Stimulated activated naive CD8-positive, alpha-beta T cell treated with anti-CD3 and anti-CD28 coated beads, Interleukin-15, Interleukin-2, amounts not matched to agents 100 ng/mL and 50 ng/mL, for 24 hours (primary cell): ENCODE results near the gene OPA3.

ENCODE experiments used
- H3K27ac Mint-ChIP-seq: one replicate; pipeline ENCODE4 v1.8.0; 2021; ENCODE audit warnings: mild to moderate bottlenecking, mixed read lengths
- H3K27me3 Mint-ChIP-seq: one replicate; pipeline ENCODE4 v1.8.0; 2021; ENCODE audit warnings: mixed read lengths
- H3K36me3 Mint-ChIP-seq: one replicate; pipeline ENCODE4 v1.8.0; 2021; ENCODE audit warnings: low read depth, mixed read lengths
- H3K4me1 Mint-ChIP-seq: one replicate; pipeline ENCODE4 v1.8.0; 2021; ENCODE audit warnings: low read depth, mixed read lengths
- H3K4me3 Mint-ChIP-seq: one replicate; pipeline ENCODE4 v1.8.0; 2021; ENCODE audit warnings: mild to moderate bottlenecking, mixed read lengths
- H3K9me3 Mint-ChIP-seq: one replicate; pipeline ENCODE4 v1.8.0; 2021; ENCODE audit warnings: mixed read lengths

OPA3 gene

GRCh38 chr19:45607071-45608029 is 22.7 kb upstream of the OPA3 start:
- Mint-ChIP-seq H3K4me1 (peaks cover 14% of the 10 kb centered on the region), H3K36me3 (peaks cover 32% of the 10 kb centered on the region), H3K27ac (peak overlapping the region; percentile 87), H3K27me3 (peaks cover 13% of the 10 kb centered on the region), H3K9me3 (no peaks in the 10 kb centered on the region), H3K4me3 (peak overlapping the region; percentile 8)

GRCh38 chr19:45601524-45602374 is 17.1 kb upstream of the OPA3 start, which contains the start of gene GPR4:
Gene GPR4, minus strand, starts transcription at chr19:45602212. Its CDS starts 10,346 bp downstream, at chr19:45591866.
- peak within 1 kb of the TSS; percentile 13 for H3K27ac Mint-ChIP-seq
- no peaks in the 10 kb centered on the region for H3K36me3 Mint-ChIP-seq
- no peaks in the 10 kb centered on the region for H3K9me3 Mint-ChIP-seq
- peaks cover 63% of the 10 kb centered on the region for H3K27me3 Mint-ChIP-seq
- peaks cover 42% of the 10 kb centered on the region for H3K4me1 Mint-ChIP-seq
- no peak within 1 kb of the TSS for H3K4me3 Mint-ChIP-seq

GRCh38 chr19:45601115-45601514 is 16.5 kb upstream of the OPA3 start:
- Mint-ChIP-seq H3K9me3 (no peaks in the 10 kb centered on the region), H3K27me3 (peaks cover 69% of the 10 kb centered on the region), H3K4me1 (peaks cover 42% of the 10 kb centered on the region), H3K36me3 (no peaks in the 10 kb centered on the region), H3K27ac (no peak overlapping the region), H3K4me3 (no peak overlapping the region)

GRCh38 chr19:45600340-45600885 is 15.8 kb upstream of the OPA3 start:
- no peaks in the 10 kb centered on the region for H3K9me3 Mint-ChIP-seq
- peaks cover 76% of the 10 kb centered on the region for H3K27me3 Mint-ChIP-seq
- H3K27ac Mint-ChIP-seq, result no peak overlapping the region
- peaks cover 42% of the 10 kb centered on the region for H3K4me1 Mint-ChIP-seq
- no peaks in the 10 kb centered on the region for H3K36me3 Mint-ChIP-seq
- no peak overlapping the region for H3K4me3 Mint-ChIP-seq

- peaks cover 42% of the 10 kb centered on the region for H3K4me1 Mint-ChIP-seq
These were observed 14.7 kb upstream of the OPA3 start for GRCh38 chr19:45599286-45599685.

GRCh38 chr19:45598267-45599001 is 13.8 kb upstream of the OPA3 start:
- H3K4me3 Mint-ChIP-seq, result peak overlapping the region; percentile 72

More at GRCh38 chr19:45599286-45599685, 14.7 kb upstream of the OPA3 start:
- Mint-ChIP-seq H3K27me3 (peaks cover 79% of the 10 kb centered on the region), H3K9me3 (no peaks in the 10 kb centered on the region), H3K36me3 (no peaks in the 10 kb centered on the region), H3K4me3 (no peak overlapping the region), H3K27ac (no peak overlapping the region)

GRCh38 chr19:45597425-45598111 is 13.0 kb upstream of the OPA3 start:
- peaks cover 42% of the 10 kb centered on the region for H3K4me1 Mint-ChIP-seq
- H3K27ac Mint-ChIP-seq, result no peak overlapping the region
- peak overlapping the region; percentile 72 for H3K4me3 Mint-ChIP-seq
- peaks cover 72% of the 10 kb centered on the region for H3K27me3 Mint-ChIP-seq
- H3K9me3 Mint-ChIP-seq, result no peaks in the 10 kb centered on the region
- H3K36me3 Mint-ChIP-seq, result no peaks in the 10 kb centered on the region

More at GRCh38 chr19:45598267-45599001, 13.8 kb upstream of the OPA3 start:
- H3K27ac Mint-ChIP-seq, result peak overlapping the region; percentile 8
- peaks cover 79% of the 10 kb centered on the region for H3K27me3 Mint-ChIP-seq
- H3K36me3 Mint-ChIP-seq, result no peaks in the 10 kb centered on the region
- no peaks in the 10 kb centered on the region for H3K9me3 Mint-ChIP-seq
- peaks cover 42% of the 10 kb centered on the region for H3K4me1 Mint-ChIP-seq

GRCh38 chr19:45595814-45596213 is 11.2 kb upstream of the OPA3 start:
- peaks cover 45% of the 10 kb centered on the region for H3K4me1 Mint-ChIP-seq
- H3K27me3 Mint-ChIP-seq, result peaks cover 70% of the 10 kb centered on the region
- H3K9me3 Mint-ChIP-seq, result no peaks in the 10 kb centered on the region
- no peak overlapping the region for H3K4me3 Mint-ChIP-seq
- H3K36me3 Mint-ChIP-seq, result no peaks in the 10 kb centered on the region
- H3K27ac Mint-ChIP-seq, result no peak overlapping the region

GRCh38 chr19:45593520-45593919 is 8.9 kb upstream of the OPA3 start:
- no peak overlapping the region for H3K4me3 Mint-ChIP-seq
- peaks cover 70% of the 10 kb centered on the region for H3K27me3 Mint-ChIP-seq
- peaks cover 28% of the 10 kb centered on the region for H3K4me1 Mint-ChIP-seq
- H3K9me3 Mint-ChIP-seq, result no peaks in the 10 kb centered on the region
- no peak overlapping the region for H3K27ac Mint-ChIP-seq
- H3K36me3 Mint-ChIP-seq, result no peaks in the 10 kb centered on the region

- peaks cover 63% of the 10 kb centered on the region for H3K27me3 Mint-ChIP-seq
These were observed 7.8 kb upstream of the OPA3 start for GRCh38 chr19:45592366-45592765.

GRCh38 chr19:45591638-45592005 is 7.0 kb upstream of the OPA3 start:
- Mint-ChIP-seq H3K4me3 (no peak overlapping the region), H3K4me1 (peaks cover 15% of the 10 kb centered on the region), H3K27ac (no peak overlapping the region), H3K9me3 (no peaks in the 10 kb centered on the region), H3K27me3 (peaks cover 56% of the 10 kb centered on the region), H3K36me3 (no peaks in the 10 kb centered on the region)

More at GRCh38 chr19:45592366-45592765, 7.8 kb upstream of the OPA3 start:
- no peaks in the 10 kb centered on the region for H3K36me3 Mint-ChIP-seq
- peaks cover 17% of the 10 kb centered on the region for H3K4me1 Mint-ChIP-seq
- no peak overlapping the region for H3K27ac Mint-ChIP-seq
- H3K4me3 Mint-ChIP-seq, result no peak overlapping the region
- H3K9me3 Mint-ChIP-seq, result no peaks in the 10 kb centered on the region

- Mint-ChIP-seq H3K36me3 (no peaks in the 10 kb centered on the region), H3K4me1 (peaks cover 15% of the 10 kb centered on the region), H3K27ac (no peak overlapping the region), H3K4me3 (no peak overlapping the region), H3K27me3 (peaks cover 51% of the 10 kb centered on the region), H3K9me3 (no peaks in the 10 kb centered on the region)
These were observed 6.5 kb upstream of the OPA3 start for GRCh38 chr19:45591004-45591637.

GRCh38 chr19:45590300-45591003 is 5.8 kb upstream of the OPA3 start:
- Mint-ChIP-seq H3K4me1 (peaks cover 16% of the 10 kb centered on the region), H3K9me3 (no peaks in the 10 kb centered on the region), H3K4me3 (no peak overlapping the region), H3K27ac (no peak overlapping the region), H3K27me3 (peaks cover 45% of the 10 kb centered on the region), H3K36me3 (no peaks in the 10 kb centered on the region)
